Measurements from ENCODE around the gene ATP9B. TPM values are rescaled to one million over a fixed set of nuclear protein-coding genes. Genes with fewer than 3 reads are reported as not detected.

The ATP9B gene
- total RNA-seq, 1 donor from 2014 or later, result 48.6 TPM

- Histone ChIP-seq H3K27ac (no peak overlapping the region), H3K36me3 (no peaks in the 10 kb centered on the region), H3K4me1 (no peaks in the 10 kb centered on the region), H3K27me3 (ENCODE audit: low read depth) (peaks cover 6% of the 10 kb centered on the region), H3K9me3 (no peaks in the 10 kb centered on the region), H3K4me3 (no peak overlapping the region)
- ATAC-seq (no peak), DNase-seq (no peak)
- intact Hi-C loops (cut with DNase I), result no loop called here
- TF ChIP-seq CTCF (IDR thresholded peaks at IDR 0.05), result no peak
These were observed 21.0 kb upstream of the ATP9B start for GRCh38 chr18:79048245-79048632.

- Histone ChIP-seq H3K4me1 (no peaks in the 10 kb centered on the region), H3K4me3 (no peak overlapping the region), H3K9me3 (no peaks in the 10 kb centered on the region), H3K27ac (no peak overlapping the region), H3K27me3 (ENCODE audit: low read depth) (peaks cover 6% of the 10 kb centered on the region), H3K36me3 (no peaks in the 10 kb centered on the region)
- no peak for TF ChIP-seq CTCF (IDR thresholded peaks at IDR 0.05)
- intact Hi-C loops (cut with DNase I), result no loop called here
- ATAC-seq, result no peak
- no peak for DNase-seq
These were observed 19.7 kb upstream of the ATP9B start for GRCh38 chr18:79049506-79049905.

- H3K4me1 ChIP-seq, result no peaks in the 10 kb centered on the region
- intact Hi-C loops (cut with DNase I), result no loop called here
- no peaks in the 10 kb centered on the region for H3K9me3 ChIP-seq
- ATAC-seq (no peak), DNase-seq (no peak)
- no peak for TF ChIP-seq CTCF (IDR thresholded peaks at IDR 0.05)
- peaks cover 2% of the 10 kb centered on the region for H3K27me3 ChIP-seq (ENCODE audit: low read depth)
- no peaks in the 10 kb centered on the region for H3K36me3 ChIP-seq
- no peak overlapping the region for H3K4me3 ChIP-seq
- no peak overlapping the region for H3K27ac ChIP-seq
These were observed 19.2 kb upstream of the ATP9B start for GRCh38 chr18:79050005-79050404.

- DNase-seq (no peak), ATAC-seq (peak in 1 of 2 donors; percentile 19)
- H3K27me3 ChIP-seq (ENCODE audit: low read depth), result no peaks in the 10 kb centered on the region
- H3K4me3 ChIP-seq, result no peak overlapping the region
- intact Hi-C loops (cut with DNase I), result no loop called here
- H3K4me1 ChIP-seq, result no peaks in the 10 kb centered on the region
- TF ChIP-seq CTCF (IDR thresholded peaks at IDR 0.05), result no peak
- H3K27ac ChIP-seq, result no peak overlapping the region
- no peaks in the 10 kb centered on the region for H3K9me3 ChIP-seq
- no peaks in the 10 kb centered on the region for H3K36me3 ChIP-seq
These were observed 12.3 kb upstream of the ATP9B start for GRCh38 chr18:79056827-79057367.

- Histone ChIP-seq H3K36me3 (no peaks in the 10 kb centered on the region), H3K4me3 (no peak overlapping the region), H3K27me3 (ENCODE audit: low read depth) (no peaks in the 10 kb centered on the region), H3K27ac (no peak overlapping the region), H3K9me3 (no peaks in the 10 kb centered on the region), H3K4me1 (no peaks in the 10 kb centered on the region)
- peak in 1 of 2 donors; percentile 32 for ATAC-seq
- TF ChIP-seq CTCF (IDR thresholded peaks at IDR 0.05), result no peak
- no peak for DNase-seq
- intact Hi-C loops (cut with DNase I), result no loop called here
These were observed 11.2 kb upstream of the ATP9B start for GRCh38 chr18:79058007-79058406.

- no peak overlapping the region for H3K27ac ChIP-seq
- no peak for TF ChIP-seq CTCF (IDR thresholded peaks at IDR 0.05)
- DNase-seq (peak; percentile 55), ATAC-seq (peak; percentile 26 to 72)
- H3K9me3 ChIP-seq, result no peaks in the 10 kb centered on the region
- H3K4me1 ChIP-seq, result no peaks in the 10 kb centered on the region
- intact Hi-C loops (cut with DNase I), result no loop called here
- H3K4me3 ChIP-seq, result no peak overlapping the region
- no peaks in the 10 kb centered on the region for H3K27me3 ChIP-seq (ENCODE audit: low read depth)
- H3K36me3 ChIP-seq, result no peaks in the 10 kb centered on the region
These were observed 6.4 kb upstream of the ATP9B start for GRCh38 chr18:79062806-79063205.
